Measurements from ENCODE around the gene TUB. TPM values are rescaled to one million over a fixed set of nuclear protein-coding genes. Genes with fewer than 3 reads are reported as not detected.

TUB gene
- total RNA-seq, 1 donor from 2014 or later = 2.8 TPM

DNA sequence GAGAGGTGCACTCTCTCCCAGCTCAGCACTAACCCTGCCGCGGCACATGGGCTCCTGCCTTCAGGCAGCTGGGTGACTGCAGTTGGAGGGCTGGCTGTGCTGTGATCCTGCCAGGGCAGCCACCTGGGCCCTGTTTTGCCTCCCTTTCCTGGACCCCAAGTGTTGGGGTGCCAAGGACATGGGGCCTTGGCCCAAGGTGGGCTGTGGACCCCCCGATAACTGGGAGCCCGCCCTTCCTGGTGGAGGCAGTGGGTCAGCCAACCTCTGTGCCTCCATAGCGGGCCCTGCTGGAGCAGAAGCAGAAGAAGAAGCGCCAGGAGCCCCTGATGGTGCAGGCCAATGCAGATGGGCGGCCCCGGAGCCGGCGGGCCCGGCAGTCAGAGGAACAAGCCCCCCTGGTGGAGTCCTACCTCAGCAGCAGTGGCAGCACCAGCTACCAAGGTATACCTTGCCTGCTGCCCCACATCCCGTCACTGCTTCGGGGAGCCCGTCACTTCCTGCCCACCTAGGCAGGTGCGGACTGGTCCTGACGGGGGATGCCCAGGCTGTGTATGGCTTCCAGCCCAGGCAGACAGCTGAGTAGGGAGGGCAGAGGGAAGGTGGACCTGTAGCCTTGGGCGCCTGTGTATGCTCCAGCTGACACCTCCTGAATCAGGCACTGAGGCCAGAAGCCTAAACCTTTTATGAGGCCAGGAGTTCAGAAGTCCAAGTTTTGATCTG, 8.9 kb downstream of the TUB start:
- peaks cover 19% of the 10 kb centered on the region for H3K27me3 Mint-ChIP-seq (ENCODE audit: unreplicated experiment)
- H3K9me3 Mint-ChIP-seq (ENCODE audit: unreplicated experiment) = peaks cover 6% of the 10 kb centered on the region
- H3K27ac Mint-ChIP-seq (ENCODE audit: unreplicated experiment) = no peak overlapping the region
- no peak overlapping the region for H3K4me3 Mint-ChIP-seq (ENCODE audit: unreplicated experiment)
- no peak for DNase-seq
- TF ChIP-seq CTCF (IDR thresholded peaks at IDR 0.05; ENCODE audit: partially characterized antibody, unreplicated experiment) = no peak
- peaks cover 5% of the 10 kb centered on the region for H3K36me3 Mint-ChIP-seq (ENCODE audit: unreplicated experiment)
- peaks cover 4% of the 10 kb centered on the region for H3K4me1 Mint-ChIP-seq (ENCODE audit: low read depth, unreplicated experiment)

DNA sequence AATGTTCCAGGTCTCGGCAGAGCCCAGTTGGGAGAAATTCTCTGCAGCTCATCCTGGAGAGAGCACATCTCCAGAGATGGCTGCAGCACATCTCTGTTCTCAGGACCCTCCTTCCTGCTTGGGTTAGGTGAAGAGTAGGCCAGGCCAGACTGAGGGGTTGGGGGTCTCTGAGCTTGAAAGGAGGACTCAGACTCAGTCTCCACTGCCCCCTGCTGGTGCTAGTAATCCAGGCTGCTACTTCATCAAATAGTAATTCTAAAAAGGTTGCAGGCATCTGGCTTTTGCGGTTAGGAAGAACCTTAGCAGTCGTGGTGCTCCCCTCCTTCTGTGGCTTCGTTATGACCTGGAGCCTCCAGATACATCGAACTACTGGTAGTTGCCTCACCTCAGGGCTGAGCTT, 9.7 kb downstream of the TUB start:
- Mint-ChIP-seq H3K36me3 (ENCODE audit: unreplicated experiment) (peaks cover 5% of the 10 kb centered on the region), H3K9me3 (ENCODE audit: unreplicated experiment) (peaks cover 6% of the 10 kb centered on the region), H3K27me3 (ENCODE audit: unreplicated experiment) (peaks cover 21% of the 10 kb centered on the region), H3K27ac (ENCODE audit: unreplicated experiment) (no peak overlapping the region), H3K4me1 (ENCODE audit: low read depth, unreplicated experiment) (peaks cover 4% of the 10 kb centered on the region), H3K4me3 (ENCODE audit: unreplicated experiment) (no peak overlapping the region)
- peak; percentile 81 for TF ChIP-seq CTCF (IDR thresholded peaks at IDR 0.05; ENCODE audit: partially characterized antibody, unreplicated experiment)
- DNase-seq = peak; percentile 84

- H3K4me3 Mint-ChIP-seq (ENCODE audit: unreplicated experiment) = no peak overlapping the region
- TF ChIP-seq CTCF (IDR thresholded peaks at IDR 0.05; ENCODE audit: partially characterized antibody, unreplicated experiment) = no peak
Observed at GRCh38 chr11:8091721-8092120, 10.7 kb downstream of the TUB start.

GRCh38 chr11:8092587-8093424, 11.8 kb downstream of the TUB start:
- Mint-ChIP-seq H3K27me3 (ENCODE audit: unreplicated experiment) (peaks cover 18% of the 10 kb centered on the region), H3K36me3 (ENCODE audit: unreplicated experiment) (peaks cover 5% of the 10 kb centered on the region), H3K4me1 (ENCODE audit: low read depth, unreplicated experiment) (peaks cover 7% of the 10 kb centered on the region), H3K9me3 (ENCODE audit: unreplicated experiment) (peaks cover 9% of the 10 kb centered on the region), H3K4me3 (ENCODE audit: unreplicated experiment) (no peak overlapping the region), H3K27ac (ENCODE audit: unreplicated experiment) (peak overlapping the region; percentile 43)
- peak; percentile 48 for TF ChIP-seq CTCF (IDR thresholded peaks at IDR 0.05; ENCODE audit: partially characterized antibody, unreplicated experiment)
- peak; percentile 67 for DNase-seq

More at GRCh38 chr11:8091721-8092120, 10.7 kb downstream of the TUB start:
- Mint-ChIP-seq H3K4me1 (ENCODE audit: low read depth, unreplicated experiment) (peaks cover 4% of the 10 kb centered on the region), H3K9me3 (ENCODE audit: unreplicated experiment) (peaks cover 9% of the 10 kb centered on the region), H3K27me3 (ENCODE audit: unreplicated experiment) (peaks cover 21% of the 10 kb centered on the region), H3K27ac (ENCODE audit: unreplicated experiment) (peak overlapping the region; percentile 62), H3K36me3 (ENCODE audit: unreplicated experiment) (peaks cover 5% of the 10 kb centered on the region)
- DNase-seq = no peak

Data from glutamatergic neuron (in vitro differentiated cells).